H1 (cell line): Measurements from ENCODE around the gene RIMBP2. TPM values are rescaled to one million over a fixed set of nuclear protein-coding genes. Genes with fewer than 3 reads are reported as not detected.
"Not testable (repeated sequence)": the region's sequence is repeated elsewhere in the genome, so short reads cannot be mapped to it uniquely, and the experiment has no call there.

ENCODE experiments used
- CTCF ChIA-PET: fragments of 300-600 bp; sonication (Branson Sonifier 250); formaldehyde crosslinking; loops from one replicate; lab custom pipeline; 2021; ENCODE audit not compliant: partially characterized antibody; lab: Charles Lee
- POLR2A ChIA-PET: fragments of 300-600 bp; sonication (Branson Sonifier 250); formaldehyde crosslinking; loops from one replicate; lab custom pipeline; 2021; ENCODE audit warnings: inconsistent platforms; ENCODE audit not compliant: partially characterized antibody; lab: Charles Lee
- DNase-seq, 2 experiments: peaks; one replicate each; pipeline versions ENCODE4 v3.0.0 to v3.0.0-alpha.2; 2010 to 2022; ENCODE audit warnings: low spot score in 2 of 2, low read depth in 1 of 2, mixed read lengths in 1 of 2
- FAIRE-seq: peaks from 2 replicates; lab custom pipeline; 2011; peaks lifted over from hg19 to GRCh38; lab: Jason Lieb, UNC
- H2AFZ ChIP-seq: 2 replicates; pipeline ENCODE4 v1.8.1; 2012; ENCODE audit warnings: low read length, inconsistent platforms
- H2AK5ac ChIP-seq: 2 replicates; pipeline ENCODE4 v1.6.1; 2013; ENCODE audit warnings: low read depth, low read length
- H2BK120ac ChIP-seq: replicated peaks from 2 replicates; pipeline ENCODE3; 2013; ENCODE audit warnings: low read depth, low read length, inconsistent platforms
- H2BK12ac ChIP-seq: 2 replicates; pipeline ENCODE4 v1.6.1; 2013; ENCODE audit warnings: low read depth, low read length
- H2BK15ac ChIP-seq: 2 replicates; pipeline ENCODE4 v1.6.1; 2013; ENCODE audit warnings: low read length
- H2BK20ac ChIP-seq: 2 replicates; pipeline ENCODE4 v1.6.1; 2013; ENCODE audit warnings: low read length
- H2BK5ac ChIP-seq: 2 replicates; pipeline ENCODE4 v1.6.1; 2013; ENCODE audit warnings: low read depth, low read length
- H3K14ac ChIP-seq: 2 replicates; pipeline ENCODE4 v1.6.1; 2013; ENCODE audit warnings: inconsistent platforms; ENCODE audit not compliant: insufficient read length
- H3K18ac ChIP-seq: 2 replicates; pipeline ENCODE4 v1.6.1; 2013; ENCODE audit warnings: low read length; ENCODE audit errors: extremely low read depth
- H3K23ac ChIP-seq: 2 replicates; pipeline ENCODE4 v1.6.1; 2013; ENCODE audit warnings: inconsistent platforms; ENCODE audit not compliant: insufficient read length
- H3K23me2 ChIP-seq: 2 replicates; pipeline ENCODE4 v1.6.1; 2013; ENCODE audit warnings: low read depth, low read length
- H3K27ac ChIP-seq: 2 replicates; pipeline ENCODE4 v1.6.1; 2011; ENCODE audit warnings: low read depth, low read length, inconsistent platforms
- H3K27me3 ChIP-seq, 4 experiments: replicated peaks in 1 of 4; 1 replicate in 1 of 4; 2 replicates in 3 of 4; pipeline versions ENCODE4 v1.6.1 to v1.8.1; 2011 to 2013; ENCODE audit warnings: low read length in 3 of 4, mild to moderate bottlenecking in 3 of 4, inconsistent platforms in 2 of 4, mixed read lengths in 2 of 4, moderate library complexity in 1 of 4; ENCODE audit not compliant: control insufficient read depth in 3 of 4, insufficient read depth in 3 of 4; ENCODE audit errors: extremely low read depth in 1 of 4
- H3K36me3 ChIP-seq, 4 experiments: 2 replicates each; pipeline versions ENCODE4 v1.6.1 to v1.8.1; 2011 to 2013; ENCODE audit warnings: mild to moderate bottlenecking in 4 of 4, low read length in 3 of 4, moderate library complexity in 2 of 4, control low read depth in 1 of 4, inconsistent platforms in 1 of 4; ENCODE audit not compliant: insufficient read depth in 4 of 4, control insufficient read depth in 2 of 4
- H3K4ac ChIP-seq: replicated peaks from 2 replicates; pipeline ENCODE3; 2013; ENCODE audit warnings: low read length, low read depth, mixed read lengths, inconsistent platforms; ENCODE audit not compliant: insufficient read length
- H3K4me1 ChIP-seq, 4 experiments: replicated peaks in 1 of 4; 1 replicate in 1 of 4; 2 replicates in 3 of 4; pipeline versions ENCODE4 v1.6.1 to v1.8.1; 2011 to 2013; ENCODE audit warnings: low read length in 3 of 4, inconsistent platforms in 2 of 4, mixed read lengths in 1 of 4; ENCODE audit not compliant: insufficient read depth in 4 of 4, control insufficient read depth in 3 of 4
- H3K4me2 ChIP-seq, 2 experiments: 2 replicates each; pipeline versions ENCODE4 v1.6.1 to v1.8.1; 2011 to 2013; ENCODE audit warnings: low read depth in 2 of 2, low read length in 2 of 2, control low read depth in 1 of 2, inconsistent platforms in 1 of 2, mild to moderate bottlenecking in 1 of 2; ENCODE audit not compliant: insufficient read depth in 1 of 2
- H3K4me3 ChIP-seq, 4 experiments: fragments of 200-600, 300-600 bp in 1 of 4; sonication (generic), shearing (Covaris generic), sonication (Bioruptor Twin) in 1 of 4; 2 replicates each; pipeline versions ENCODE4 v1.5.1 to v1.8.1; 2011 to 2016; ENCODE audit warnings: low read length in 4 of 4, low read depth in 3 of 4, control low read depth in 2 of 4, inconsistent platforms in 2 of 4, mild to moderate bottlenecking in 2 of 4, mixed read lengths in 1 of 4, moderate library complexity in 1 of 4; ENCODE audit not compliant: insufficient read depth in 2 of 4; ENCODE audit errors: extremely low read depth in 1 of 4
- H3K56ac ChIP-seq: replicated peaks from 2 replicates; pipeline ENCODE3; 2013; ENCODE audit warnings: low read depth, mild to moderate bottlenecking, mixed read lengths, low read length, inconsistent platforms; ENCODE audit not compliant: insufficient read length
- H3K79me1 ChIP-seq: 2 replicates; pipeline ENCODE4 v1.6.1; 2013; ENCODE audit warnings: low read depth, low read length, control low read depth
- H3K79me2 ChIP-seq, 2 experiments: 2 replicates each; pipeline versions ENCODE4 v1.6.1 to v1.8.1; 2012 to 2013; ENCODE audit warnings: low read length in 2 of 2, mild to moderate bottlenecking in 2 of 2, inconsistent platforms in 1 of 2; ENCODE audit not compliant: insufficient read depth in 2 of 2, control insufficient read depth in 1 of 2
- H3K9ac ChIP-seq, 4 experiments: replicated peaks in 1 of 4; 1 replicate in 1 of 4; 2 replicates in 3 of 4; pipeline versions ENCODE4 v1.6.1 to v1.8.1; 2011 to 2013; ENCODE audit warnings: low read depth in 3 of 4, low read length in 3 of 4, control low read depth in 2 of 4, mild to moderate bottlenecking in 2 of 4, moderate library complexity in 2 of 4, inconsistent platforms in 1 of 4; ENCODE audit errors: extremely low read depth in 1 of 4
- H3K9me3 ChIP-seq, 2 experiments: 2 replicates each; pipeline versions ENCODE4 v1.6.1 to v1.8.1; 2012 to 2013; ENCODE audit warnings: mild to moderate bottlenecking in 2 of 2, moderate library complexity in 2 of 2, control low read depth in 1 of 2, inconsistent platforms in 1 of 2, low read depth in 1 of 2, low read length in 1 of 2, mixed read lengths in 1 of 2; ENCODE audit not compliant: insufficient read depth in 2 of 2
- H4K20me1 ChIP-seq, 2 experiments: replicated peaks in 1 of 2; 2 replicates each; pipeline versions ENCODE3 to v1.8.1; 2011 to 2013; ENCODE audit warnings: inconsistent platforms in 2 of 2, low read length in 2 of 2, mild to moderate bottlenecking in 1 of 2; ENCODE audit not compliant: insufficient read depth in 2 of 2, control insufficient read depth in 1 of 2
- H4K5ac ChIP-seq: 2 replicates; pipeline ENCODE4 v1.6.1; 2013; ENCODE audit warnings: low read length, low read depth, mixed read lengths, inconsistent platforms; ENCODE audit not compliant: insufficient read length
- H4K8ac ChIP-seq: 2 replicates; pipeline ENCODE4 v1.8.0; 2013; ENCODE audit warnings: mild to moderate bottlenecking, moderate library complexity, low read length, inconsistent platforms; ENCODE audit not compliant: insufficient read depth; ENCODE audit errors: extremely low read depth
- H4K91ac ChIP-seq: replicated peaks from 2 replicates; pipeline ENCODE3; 2013; ENCODE audit warnings: low read length, mixed read lengths, inconsistent platforms; ENCODE audit not compliant: insufficient read length
- KDM1A ChIP-seq: fragments of 200-600, 300-600 bp; sonication (generic); IDR thresholded peaks from 2 replicates; pipeline ENCODE4 v1.7.1; 2016; ENCODE audit warnings: mild to moderate bottlenecking, low read length, borderline replicate concordance
- KDM4A ChIP-seq: IDR thresholded peaks from one replicate; pipeline ENCODE4 v1.7.1; 2012; ENCODE audit warnings: low read depth, mild to moderate bottlenecking, moderate library complexity, low read length, inconsistent platforms; ENCODE audit not compliant: severe bottlenecking
- WGBS, 2 experiments: shearing (Covaris generic) in 1 of 2; methylation state at CpG; one replicate each; pipeline versions ENCODE4 v1.1.6 to v1.1.7; 2013 to 2015; ENCODE audit warnings: low lambda C conversion rate in 2 of 2, mixed read lengths in 2 of 2, inconsistent platforms in 1 of 2, low coverage in 1 of 2, missing lambda C conversion rate in 1 of 2; ENCODE audit not compliant: insufficient replicate concordance in 2 of 2, insufficient coverage in 1 of 2, insufficient read length in 1 of 2; ENCODE audit errors: extremely low coverage in 1 of 2, missing lambda C conversion rate in 1 of 2; 5-methylcytosine and 5-hydroxymethylcytosine counted together
- polyA plus RNA-seq, 7 experiments: library from polyadenylated mRNA; depleted of rRNA in 3 of 7; stranded (reverse) in 5 of 7; unstranded in 2 of 7; fragments of >200 nt in 5 of 7; fragments of 200-250 nt in 2 of 7; gene quantifications; 1 replicate in 5 of 7; 2 replicates in 1 of 7; 4 replicates in 1 of 7; pipeline versions ENCODE4 v1.2.1 to v1.2.3, GENCODE V29; 2011 to 2013; ENCODE audit warnings: missing spikeins in 2 of 7, mixed read lengths in 2 of 7
- total RNA-seq: library from RNA; stranded (reverse); fragmentation: NEBNext Ultra II Directional; extraction: Animal tissue kit (Norgen Biotek cat#: 25700); gene quantifications from 2 replicates; pipeline ENCODE4 v1.2.1, GENCODE V29; 2021

RIMBP2 gene
- total and polyA plus RNA-seq, 2 of the 8 experiments (the other 6 are each of a cell fraction or from before 2014, with no cell fraction given) = 0.18 to 0.65 TPM

DNA sequence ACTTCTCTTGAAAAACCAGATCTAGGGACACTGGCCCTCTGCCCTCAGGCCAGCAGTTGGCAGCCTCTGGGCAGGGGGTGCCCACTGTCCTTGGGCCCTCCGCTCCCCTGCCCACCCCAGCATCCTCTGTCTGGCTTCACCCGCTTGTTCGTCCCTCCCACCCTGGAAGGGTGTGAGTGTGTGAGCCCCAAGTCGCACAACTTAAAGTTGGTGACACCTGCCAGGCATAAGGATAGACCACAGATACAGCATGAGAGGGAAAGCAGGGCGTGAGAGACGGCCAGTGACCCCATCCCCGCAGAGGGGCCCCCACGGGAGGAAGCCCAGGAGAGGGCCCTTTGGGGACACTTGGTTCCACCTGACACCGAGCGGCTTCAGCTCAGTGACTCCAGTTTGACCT is 23.5 kb upstream of the RIMBP2 start (continued):
- TF ChIP-seq KDM4A (no peak), KDM1A (no peak)

- WGBS, 2 experiments = 91% methylated on average over 4 of the region's 4 CpGs; no CpG with 5 or more reads in 1 of the 2 experiments
- CTCF ChIA-PET = interaction anchor here (1.4 kb wide), 1 partner anchor 9 kb away, joined by 6 read pairs; no protein-coding TSS in a partner anchor
Measured at GRCh38 chr12:130738403-130738802, 22.3 kb upstream of the RIMBP2 start.

More at GRCh38 chr12:130738403-130738802, 22.3 kb upstream of the RIMBP2 start:
- H2BK12ac ChIP-seq, DNase-seq, H3K27ac ChIP-seq, H4K5ac ChIP-seq, H2BK15ac ChIP-seq, H2BK5ac ChIP-seq, H3K23me2 ChIP-seq, H4K91ac ChIP-seq, H2BK20ac ChIP-seq, H3K23ac ChIP-seq, H3K9me3 ChIP-seq, H2BK120ac ChIP-seq, H3K27me3 ChIP-seq, H3K9ac ChIP-seq, H3K18ac ChIP-seq, H3K14ac ChIP-seq, H3K4me1 ChIP-seq, H3K4ac ChIP-seq, H3K79me2 ChIP-seq, H2AK5ac ChIP-seq, H3K36me3 ChIP-seq, H4K20me1 ChIP-seq, H3K56ac ChIP-seq, H3K4me3 ChIP-seq, H4K8ac ChIP-seq, H3K79me1 ChIP-seq, FAIRE-seq, H3K4me2 ChIP-seq, H2AFZ ChIP-seq: not testable (repeated sequence)
- POLR2A ChIA-PET = interaction anchor here (1.3 kb wide), 1 partner anchor 25 kb away, joined by 3 read pairs; no protein-coding TSS in a partner anchor
